H7 (cell line): ENCODE measurements around the gene COX7A2L. TPM values are rescaled to one million over a fixed set of nuclear protein-coding genes. Genes with fewer than 3 reads are reported as not detected.
"Not testable (repeated sequence)": the region's sequence is repeated elsewhere in the genome, so short reads cannot be mapped to it uniquely, and the experiment has no call there.

Experiments used
- DNase-seq: peaks from one replicate; pipeline ENCODE4 v3.0.0; 2012
- H3K27me3 ChIP-seq: 2 replicates; pipeline ENCODE4 v1.6.0; 2011; ENCODE audit warnings: mild to moderate bottlenecking, low read length; ENCODE audit not compliant: control insufficient read depth, insufficient read depth
- H3K36me3 ChIP-seq: replicated peaks from 2 replicates; pipeline ENCODE4 v1.5.1; 2011; ENCODE audit warnings: low read length; ENCODE audit not compliant: control insufficient read depth, insufficient read depth
- H3K4me3 ChIP-seq: 2 replicates; pipeline ENCODE4 v1.5.1; 2011; ENCODE audit warnings: low read depth, mild to moderate bottlenecking, control low read depth, low read length, moderate library complexity; ENCODE audit not compliant: insufficient read depth
- total RNA-seq: library from RNA; depleted of rRNA; stranded (reverse); fragments of >200 nt; shearing (Covaris generic); gene quantifications from 2 replicates; pipeline ENCODE4 v1.2.3, GENCODE V29; 2014; rRNA removed

COX7A2L gene, protein sequence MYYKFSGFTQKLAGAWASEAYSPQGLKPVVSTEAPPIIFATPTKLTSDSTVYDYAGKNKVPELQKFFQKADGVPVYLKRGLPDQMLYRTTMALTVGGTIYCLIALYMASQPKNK
- total RNA-seq = 149 and 154 TPM in 2 replicates

DNA sequence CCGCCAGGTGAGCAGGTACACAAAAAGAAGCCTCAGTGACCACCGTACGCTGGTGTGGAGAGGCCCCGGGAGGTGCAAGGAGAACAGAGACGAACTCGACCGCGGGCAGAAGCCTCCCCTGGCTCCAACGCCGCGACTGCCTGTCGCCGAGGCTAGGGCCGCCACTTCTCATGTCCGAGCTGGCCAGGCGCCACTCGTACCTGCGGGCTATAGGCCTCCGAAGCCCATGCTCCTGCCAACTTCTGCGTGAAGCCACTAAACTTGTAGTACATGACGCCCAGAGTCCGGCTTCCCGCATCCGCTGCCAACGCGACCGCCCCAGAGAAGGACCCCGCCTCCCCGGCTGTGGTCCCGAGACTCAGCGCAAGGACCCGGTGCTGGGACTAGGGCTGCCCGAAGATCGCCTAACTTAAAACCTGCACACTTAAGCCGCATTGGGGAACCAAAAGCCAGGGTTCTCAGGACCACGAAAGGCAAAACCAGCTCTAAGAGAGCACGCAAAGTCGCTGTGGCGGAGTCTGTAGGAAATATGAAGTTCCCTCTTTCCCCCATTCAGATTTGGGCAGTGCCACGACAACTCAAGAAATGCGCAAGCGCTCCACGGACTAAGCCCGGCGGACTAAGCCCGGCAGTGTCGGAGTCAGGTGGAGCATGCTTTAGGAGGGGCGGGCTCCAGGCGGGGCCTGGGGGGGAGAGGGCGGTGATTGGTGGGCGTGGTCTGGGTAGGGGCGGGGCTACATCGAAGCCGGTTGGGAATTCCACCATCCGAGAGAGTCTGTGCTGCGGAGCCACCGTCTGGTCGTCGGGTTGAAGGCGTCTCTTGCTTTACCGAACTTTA, at the start of gene COX7A2L:
Gene COX7A2L (minus strand): TSS at position 328 of the 838 bp plus-strand sequence. CDS start 56 bp downstream, at position 272.
- peak within 1 kb of the TSS; percentile 99 for H3K4me3 ChIP-seq
- H3K27me3 ChIP-seq = no peaks in the 10 kb centered on the region
- no peaks in the 10 kb centered on the region for H3K36me3 ChIP-seq
- peak; percentile 98 for DNase-seq

- no peak for DNase-seq
- no peak overlapping the region for H3K4me3 ChIP-seq
- no peaks in the 10 kb centered on the region for H3K27me3 ChIP-seq
- no peaks in the 10 kb centered on the region for H3K36me3 ChIP-seq
Observed at GRCh38 chr2:42408009-42408408, 47.0 kb upstream of the COX7A2L start.

- H3K4me3 ChIP-seq = no peak overlapping the region
- no peak for DNase-seq
- H3K27me3 ChIP-seq = no peaks in the 10 kb centered on the region
Observed at GRCh38 chr2:42407476-42407875, 46.5 kb upstream of the COX7A2L start.

GRCh38 chr2:42404676-42405075, 43.7 kb upstream of the COX7A2L start:
- Histone ChIP-seq H3K27me3 (no peaks in the 10 kb centered on the region), H3K4me3 (no peak overlapping the region), H3K36me3 (no peaks in the 10 kb centered on the region)
- no peak for DNase-seq

More at GRCh38 chr2:42407476-42407875, 46.5 kb upstream of the COX7A2L start:
- no peaks in the 10 kb centered on the region for H3K36me3 ChIP-seq

DNA sequence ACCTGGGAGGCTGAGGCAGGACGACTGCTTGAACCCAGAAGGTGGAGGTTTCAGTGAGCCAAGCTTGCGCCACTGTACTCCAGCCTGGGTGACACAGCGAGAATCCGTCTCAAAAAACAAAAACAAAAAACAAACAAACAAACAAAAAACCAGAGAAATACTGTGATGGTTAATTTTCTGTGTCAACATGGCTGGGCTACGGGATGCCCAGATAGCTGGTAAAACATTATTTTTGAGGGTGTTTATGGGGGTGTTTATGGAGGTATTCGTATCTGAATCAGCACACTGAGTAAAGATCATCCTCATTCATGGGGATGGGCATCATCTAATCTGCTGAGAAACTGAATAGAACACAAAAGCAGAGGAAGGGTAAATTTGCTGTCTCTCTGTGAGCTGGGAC, 40.8 kb upstream of the COX7A2L start:
- no peaks in the 10 kb centered on the region for H3K27me3 ChIP-seq
- no peaks in the 10 kb centered on the region for H3K36me3 ChIP-seq
- no peak overlapping the region for H3K4me3 ChIP-seq
- no peak for DNase-seq

GRCh38 chr2:42398052-42398451, 37.0 kb upstream of the COX7A2L start:
- H3K27me3 ChIP-seq, H3K36me3 ChIP-seq, DNase-seq, H3K4me3 ChIP-seq: not testable (repeated sequence)

GRCh38 chr2:42393320-42393719, 32.3 kb upstream of the COX7A2L start:
- H3K27me3 ChIP-seq, H3K4me3 ChIP-seq, H3K36me3 ChIP-seq, DNase-seq: not testable (repeated sequence)

GRCh38 chr2:42392191-42392590, 31.2 kb upstream of the COX7A2L start:
- no peak for DNase-seq
- Histone ChIP-seq H3K27me3 (no peaks in the 10 kb centered on the region), H3K36me3 (no peaks in the 10 kb centered on the region), H3K4me3 (no peak overlapping the region)

- DNase-seq = no peak
- Histone ChIP-seq H3K27me3 (no peaks in the 10 kb centered on the region), H3K36me3 (no peaks in the 10 kb centered on the region), H3K4me3 (no peak overlapping the region)
Observed at GRCh38 chr2:42390401-42390969, 29.5 kb upstream of the COX7A2L start.

- Histone ChIP-seq H3K36me3 (no peaks in the 10 kb centered on the region), H3K27me3 (no peaks in the 10 kb centered on the region), H3K4me3 (no peak overlapping the region)
- DNase-seq = no peak
Observed at GRCh38 chr2:42386682-42387081, 25.7 kb upstream of the COX7A2L start.

GRCh38 chr2:42385225-42385624, 24.2 kb upstream of the COX7A2L start:
- Histone ChIP-seq H3K4me3 (no peak overlapping the region), H3K27me3 (no peaks in the 10 kb centered on the region), H3K36me3 (no peaks in the 10 kb centered on the region)
- peak; percentile 65 for DNase-seq

DNA sequence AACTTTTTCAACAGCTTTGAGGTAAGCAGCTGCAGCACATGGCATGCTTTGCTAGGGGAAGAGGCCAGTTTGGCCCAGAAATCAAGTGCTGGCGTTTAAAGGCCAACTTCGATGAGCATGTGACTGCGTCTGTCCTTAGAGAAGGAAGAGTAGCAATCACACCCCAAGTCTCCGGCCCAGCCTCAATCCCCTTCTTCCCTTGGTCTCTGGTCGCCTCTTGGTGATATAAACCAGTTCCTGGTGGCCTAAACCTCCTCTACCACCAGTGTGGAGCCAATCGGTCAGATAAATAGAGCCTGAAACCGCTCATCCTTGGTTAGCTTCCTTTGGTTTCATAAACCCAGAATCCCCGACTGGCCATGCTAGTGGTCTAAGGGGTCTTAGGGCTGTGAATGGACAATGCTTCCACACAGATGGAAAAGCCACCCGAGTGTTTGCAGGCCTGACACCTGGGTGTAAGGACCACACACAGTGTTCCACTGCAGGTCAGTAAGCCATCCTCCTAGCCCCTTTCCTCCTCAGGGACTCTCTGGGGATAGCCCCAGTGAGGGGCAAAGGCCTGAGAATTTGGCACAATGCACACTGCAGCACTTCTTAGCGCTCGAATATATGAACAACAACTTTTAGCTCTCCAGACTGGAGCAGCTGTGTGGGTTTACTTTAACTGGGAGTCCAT, 23.0 kb upstream of the COX7A2L start:
- no peak for DNase-seq
- no peak overlapping the region for H3K4me3 ChIP-seq
- H3K27me3 ChIP-seq = no peaks in the 10 kb centered on the region
- no peaks in the 10 kb centered on the region for H3K36me3 ChIP-seq

DNA sequence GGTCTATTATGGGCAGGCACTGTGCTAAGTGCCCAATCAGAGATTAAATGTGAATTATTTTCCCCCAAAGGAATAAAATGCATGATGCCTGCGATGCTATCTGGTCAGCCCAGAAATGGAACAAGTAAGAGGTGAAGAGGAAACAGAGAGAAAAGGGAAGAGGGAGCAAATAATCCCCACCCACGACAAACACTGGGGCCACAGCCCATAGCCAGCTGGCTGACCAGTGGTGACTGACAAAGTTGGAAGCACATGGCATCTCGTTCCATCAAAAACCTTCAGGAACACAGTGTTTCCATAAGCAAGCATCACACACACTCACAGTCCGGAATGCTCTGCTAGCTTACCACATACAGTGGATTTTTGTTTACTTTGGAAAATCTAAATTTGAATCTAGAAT, 21.1 kb upstream of the COX7A2L start:
- H3K27me3 ChIP-seq = no peaks in the 10 kb centered on the region
- no peak for DNase-seq
- no peak overlapping the region for H3K4me3 ChIP-seq

DNA sequence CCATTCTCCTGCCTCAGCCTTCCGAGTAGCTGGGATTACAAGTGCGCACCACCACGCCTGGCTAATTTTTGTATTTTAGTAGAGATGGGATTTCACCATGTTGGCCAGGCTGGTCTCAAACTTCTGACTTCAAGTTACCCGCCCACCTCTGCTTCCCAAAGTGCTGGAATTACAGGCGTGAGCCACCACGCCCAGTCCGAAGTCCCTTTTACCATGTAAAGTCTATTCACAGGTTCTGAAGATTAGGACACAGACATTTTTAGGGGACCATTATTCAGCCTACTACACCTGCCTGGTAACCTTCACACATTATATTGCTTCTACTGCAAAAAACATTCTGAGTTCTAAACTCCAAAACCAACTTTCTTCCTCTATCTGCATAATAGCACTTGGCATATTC, 19.0 kb upstream of the COX7A2L start:
- H3K27me3 ChIP-seq, DNase-seq, H3K4me3 ChIP-seq, H3K36me3 ChIP-seq: not testable (repeated sequence)

More for the DNA sequence above, 21.1 kb upstream of the COX7A2L start:
- H3K36me3 ChIP-seq = no peaks in the 10 kb centered on the region

- H3K4me3 ChIP-seq = no peak overlapping the region
- H3K36me3 ChIP-seq = no peaks in the 10 kb centered on the region
- H3K27me3 ChIP-seq = no peaks in the 10 kb centered on the region
- DNase-seq = no peak
Observed at GRCh38 chr2:42378415-42378814, 17.4 kb upstream of the COX7A2L start.
